Bronchial epithelial cell (primary cell): ENCODE measurements around the gene CTBP1. TPM values are rescaled to one million over a fixed set of nuclear protein-coding genes. Genes with fewer than 3 reads are reported as not detected.

Experiments
- DNase-seq: peaks from one replicate; pipeline ENCODE4 v3.0.0-alpha.2; 2010; ENCODE audit warnings: low read depth
- FAIRE-seq: peaks from 2 replicates; lab custom pipeline; 2011; peaks lifted over from hg19 to GRCh38; lab: Jason Lieb, UNC
- H3K27me3 ChIP-seq: 2 replicates; pipeline ENCODE4 v1.5.1; 2011; ENCODE audit warnings: low read length; ENCODE audit not compliant: control insufficient read depth, insufficient read depth
- H3K36me3 ChIP-seq: 2 replicates; pipeline ENCODE4 v1.5.1; 2011; ENCODE audit warnings: low read length; ENCODE audit not compliant: control insufficient read depth, insufficient read depth
- H3K4me3 ChIP-seq: 2 replicates; pipeline ENCODE4 v1.5.1; 2011; ENCODE audit warnings: mild to moderate bottlenecking, low read depth, low read length, control low read depth
- CTCF ChIP-seq: IDR thresholded peaks from 2 replicates; pipeline ENCODE4 v1.5.1; 2011; ENCODE audit warnings: mild to moderate bottlenecking, moderate library complexity, low read length, control low read depth, inconsistent platforms; ENCODE audit not compliant: insufficient read depth, severe bottlenecking
- total RNA-seq: library from RNA; depleted of rRNA; stranded (reverse); fragments of >200 nt; gene quantifications from 2 replicates; pipeline ENCODE4 v1.2.1, GENCODE V29; 2014

The CTBP1 gene
- total RNA-seq, 1 donor from 2014 or later = 173 TPM

- Histone ChIP-seq H3K36me3 (peaks cover 39% of the 10 kb centered on the region), H3K27me3 (no peaks in the 10 kb centered on the region), H3K4me3 (no peak overlapping the region)
- no peak for DNase-seq
- TF ChIP-seq CTCF = no peak
- no peak for FAIRE-seq
Observed at GRCh38 chr4:1232661-1233621, 16.0 kb downstream of the CTBP1 start.

- Histone ChIP-seq H3K27me3 (no peaks in the 10 kb centered on the region), H3K4me3 (no peak overlapping the region), H3K36me3 (peaks cover 47% of the 10 kb centered on the region)
- FAIRE-seq = no peak
- peak; percentile 46 for DNase-seq
- no peak for TF ChIP-seq CTCF
Observed at GRCh38 chr4:1231637-1232360, 17.1 kb downstream of the CTBP1 start.

GRCh38 chr4:1230971-1231636 lies 17.8 kb downstream of the CTBP1 start:
- Histone ChIP-seq H3K36me3 (peaks cover 51% of the 10 kb centered on the region), H3K27me3 (no peaks in the 10 kb centered on the region), H3K4me3 (no peak overlapping the region)
- DNase-seq (no peak), FAIRE-seq (no peak)
- no peak for TF ChIP-seq CTCF

GRCh38 chr4:1230316-1230715 lies 18.6 kb downstream of the CTBP1 start:
- DNase-seq (no peak), FAIRE-seq (no peak)
- Histone ChIP-seq H3K27me3 (no peaks in the 10 kb centered on the region), H3K4me3 (no peak overlapping the region), H3K36me3 (peaks cover 49% of the 10 kb centered on the region)
- no peak for TF ChIP-seq CTCF

- DNase-seq (no peak), FAIRE-seq (no peak)
- Histone ChIP-seq H3K4me3 (no peak overlapping the region), H3K27me3 (no peaks in the 10 kb centered on the region), H3K36me3 (peaks cover 50% of the 10 kb centered on the region)
- TF ChIP-seq CTCF = no peak
Observed at GRCh38 chr4:1229117-1229849, 19.6 kb downstream of the CTBP1 start.
